Loucy (cell line): ENCODE results near the gene CROCC.

Source experiments
- H2AFZ ChIP-seq: fragments of 200-600 bp; sonication (generic); 2 replicates; pipeline ENCODE4 v1.6.0; 2016; ENCODE audit warnings: antibody characterized with exemption, mild to moderate bottlenecking, low read length, moderate library complexity
- H3F3A ChIP-seq: fragments of 200-600 bp; 2 replicates; pipeline ENCODE4 v1.6.0; 2016; ENCODE audit warnings: antibody characterized with exemption, low read depth, mild to moderate bottlenecking
- H3K27me3 ChIP-seq: fragments of 200-600 bp; sonication (generic); 2 replicates; pipeline ENCODE4 v1.6.1; 2014; ENCODE audit warnings: low read length, mild to moderate bottlenecking; ENCODE audit not compliant: insufficient read depth, poor library complexity, severe bottlenecking
- H3K36me3 ChIP-seq: fragments of 200-600 bp; sonication (generic); 2 replicates; pipeline ENCODE4 v1.6.1; 2016; ENCODE audit warnings: low read length; ENCODE audit not compliant: insufficient read depth
- H3K4me1 ChIP-seq: fragments of 200-600 bp; sonication (generic); 2 replicates; pipeline ENCODE4 v1.5.1; 2014; ENCODE audit warnings: low read length, mild to moderate bottlenecking; ENCODE audit not compliant: insufficient read depth, poor library complexity, severe bottlenecking
- H3K4me2 ChIP-seq: fragments of 200-600 bp; sonication (generic); 2 replicates; pipeline ENCODE4 v1.6.0; 2014; ENCODE audit warnings: antibody characterized with exemption, low read length, low read depth, mild to moderate bottlenecking; ENCODE audit not compliant: poor library complexity, severe bottlenecking
- H3K4me3 ChIP-seq: fragments of 200-600 bp; sonication (generic); 2 replicates; pipeline ENCODE4 v1.5.1; 2014; ENCODE audit warnings: low read length, mild to moderate bottlenecking, mixed read lengths; ENCODE audit not compliant: poor library complexity, severe bottlenecking
- H3K79me2 ChIP-seq: fragments of 200-600 bp; sonication (generic); 2 replicates; pipeline ENCODE4 v1.6.1; 2014; ENCODE audit warnings: low read length; ENCODE audit not compliant: insufficient read depth
- H3K9ac ChIP-seq: fragments of 200-600 bp; sonication (generic); 2 replicates; pipeline ENCODE4 v1.6.0; 2014; ENCODE audit warnings: mild to moderate bottlenecking, low read depth, low read length, moderate library complexity; ENCODE audit not compliant: poor library complexity, severe bottlenecking
- H3K9me2 ChIP-seq: fragments of 200-600 bp; sonication (generic); replicated peaks from 2 replicates; pipeline ENCODE4 v1.6.1; 2016; ENCODE audit warnings: low read depth, low read length, mixed read lengths
- H3K9me3 ChIP-seq: fragments of 200-600 bp; sonication (generic); 2 replicates; pipeline ENCODE4 v1.6.1; 2014; ENCODE audit warnings: mild to moderate bottlenecking, antibody characterized with exemption, low read length, low read depth; ENCODE audit not compliant: insufficient read depth
- H4K20me1 ChIP-seq: fragments of 200-600 bp; sonication (generic); 2 replicates; pipeline ENCODE4 v1.6.0; 2014; ENCODE audit warnings: antibody characterized with exemption, low read length, mild to moderate bottlenecking; ENCODE audit not compliant: insufficient read depth, poor library complexity, severe bottlenecking
- EZH2phosphoT487 ChIP-seq: fragments of 200-600 bp; IDR thresholded peaks from 2 replicates; pipeline ENCODE4 v1.6.1; 2018; ENCODE audit warnings: antibody characterized with exemption, mild to moderate bottlenecking, moderate library complexity, borderline replicate concordance
- TF ChIP-seq, protein P1 (sequence below): fragments of 200-600 bp; sonication (generic); conservative IDR thresholded peaks from 2 replicates; pipeline ENCODE4 v1.5.1; 2014; ENCODE audit warnings: mild to moderate bottlenecking, antibody characterized with exemption, low read length

Gene CROCC

DNA sequence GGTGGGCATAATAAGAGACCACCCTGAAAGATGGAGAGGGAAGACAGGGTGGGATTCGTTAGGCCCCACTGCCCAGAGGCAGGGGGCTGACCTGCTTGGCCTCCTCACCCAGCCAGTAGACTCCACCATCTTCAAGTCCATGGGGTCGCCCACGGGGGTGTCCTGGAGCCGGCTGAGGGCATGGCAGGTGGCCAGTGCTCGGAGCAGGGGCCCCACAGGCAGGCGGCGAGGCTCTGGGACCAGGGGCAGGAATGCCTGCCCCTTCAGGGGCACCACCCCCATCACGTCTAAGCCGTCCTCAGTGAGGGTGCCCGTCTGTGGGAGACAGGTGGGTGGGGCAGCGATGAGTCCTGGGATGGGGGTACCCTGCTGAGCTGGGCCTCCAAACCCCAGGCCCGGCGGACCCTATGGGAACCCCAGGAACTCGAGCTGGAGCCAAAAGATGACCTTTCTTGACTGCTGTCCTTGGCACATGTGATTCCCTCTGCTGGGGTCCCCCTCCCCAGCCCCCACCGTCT lies 71.8 kb downstream of the CROCC start:
- H3K4me1 ChIP-seq, result no peaks in the 10 kb centered on the region
- TF ChIP-seq, protein P1, sequence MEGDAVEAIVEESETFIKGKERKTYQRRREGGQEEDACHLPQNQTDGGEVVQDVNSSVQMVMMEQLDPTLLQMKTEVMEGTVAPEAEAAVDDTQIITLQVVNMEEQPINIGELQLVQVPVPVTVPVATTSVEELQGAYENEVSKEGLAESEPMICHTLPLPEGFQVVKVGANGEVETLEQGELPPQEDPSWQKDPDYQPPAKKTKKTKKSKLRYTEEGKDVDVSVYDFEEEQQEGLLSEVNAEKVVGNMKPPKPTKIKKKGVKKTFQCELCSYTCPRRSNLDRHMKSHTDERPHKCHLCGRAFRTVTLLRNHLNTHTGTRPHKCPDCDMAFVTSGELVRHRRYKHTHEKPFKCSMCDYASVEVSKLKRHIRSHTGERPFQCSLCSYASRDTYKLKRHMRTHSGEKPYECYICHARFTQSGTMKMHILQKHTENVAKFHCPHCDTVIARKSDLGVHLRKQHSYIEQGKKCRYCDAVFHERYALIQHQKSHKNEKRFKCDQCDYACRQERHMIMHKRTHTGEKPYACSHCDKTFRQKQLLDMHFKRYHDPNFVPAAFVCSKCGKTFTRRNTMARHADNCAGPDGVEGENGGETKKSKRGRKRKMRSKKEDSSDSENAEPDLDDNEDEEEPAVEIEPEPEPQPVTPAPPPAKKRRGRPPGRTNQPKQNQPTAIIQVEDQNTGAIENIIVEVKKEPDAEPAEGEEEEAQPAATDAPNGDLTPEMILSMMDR, result no peak
- TF ChIP-seq EZH2phosphoT487, result no peak
- no peaks in the 10 kb centered on the region for H3K9me2 ChIP-seq

DNA sequence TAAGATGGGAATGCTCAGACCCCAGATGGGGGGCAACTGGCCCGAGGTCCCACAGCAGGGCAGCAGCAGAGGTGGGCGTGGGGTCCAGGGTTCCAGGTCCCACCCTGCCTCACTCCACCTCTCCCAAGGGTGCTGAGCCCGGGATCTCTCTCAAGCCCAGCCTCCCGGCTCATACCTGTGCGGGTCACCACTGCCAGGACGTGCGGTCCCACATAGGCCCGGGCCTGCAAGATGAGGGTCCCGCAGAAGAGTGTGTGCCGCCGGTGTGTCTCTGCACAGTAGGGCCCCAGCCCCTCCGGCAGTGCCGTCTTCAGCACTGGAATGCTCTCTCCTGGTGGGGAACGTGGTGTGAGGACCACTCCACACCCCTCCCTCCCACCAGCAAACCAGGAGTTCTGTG lies 75.1 kb downstream of the CROCC start:
- Histone ChIP-seq H3K27me3 (no peaks in the 10 kb centered on the region), H3K9ac (no peak overlapping the region), H3K4me2 (no peak overlapping the region), H3K79me2 (no peaks in the 10 kb centered on the region), H4K20me1 (no peaks in the 10 kb centered on the region), H3K9me3 (no peaks in the 10 kb centered on the region), H2AFZ (no peak overlapping the region), H3K4me3 (no peak overlapping the region), H3F3A (no peaks in the 10 kb centered on the region), H3K36me3 (peaks cover 12% of the 10 kb centered on the region; the same call in 1 of the 2 replicates), H3K4me1 (no peaks in the 10 kb centered on the region), H3K9me2 (no peaks in the 10 kb centered on the region)
- TF ChIP-seq, protein P1, result no peak
- no peak for TF ChIP-seq EZH2phosphoT487

More for the DNA sequence above, 71.8 kb downstream of the CROCC start:
- Histone ChIP-seq H3K79me2 (no peaks in the 10 kb centered on the region), H3K36me3 (peaks cover 7% of the 10 kb centered on the region; the same call in 1 of the 2 replicates), H3K9ac (no peak overlapping the region), H3F3A (no peaks in the 10 kb centered on the region), H4K20me1 (no peaks in the 10 kb centered on the region), H3K4me3 (no peak overlapping the region), H3K4me2 (no peak overlapping the region), H3K27me3 (no peaks in the 10 kb centered on the region), H3K9me3 (no peaks in the 10 kb centered on the region), H2AFZ (no peak overlapping the region)

DNA sequence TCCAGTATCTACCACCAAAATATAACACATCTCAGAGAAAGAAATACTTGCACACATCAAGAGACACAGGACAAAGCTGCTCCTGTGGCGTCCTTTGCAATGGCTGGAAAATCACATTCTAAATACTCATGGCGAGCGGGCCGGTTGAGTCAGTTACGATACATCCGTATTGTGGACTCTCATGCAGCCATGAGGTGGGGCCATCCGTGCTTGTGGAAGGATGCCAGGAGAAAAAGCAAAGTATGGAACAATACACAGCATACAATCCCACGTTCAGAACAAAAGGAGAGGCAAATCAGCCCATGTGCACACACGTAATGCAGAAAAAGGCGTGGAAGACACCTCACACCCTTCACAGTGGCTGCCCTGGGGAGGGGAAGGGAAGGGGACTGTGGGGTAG lies 76.9 kb downstream of the CROCC start:
- no peak overlapping the region for H3K9ac ChIP-seq
- no peak overlapping the region for H2AFZ ChIP-seq
- H3K9me3 ChIP-seq, result no peaks in the 10 kb centered on the region
- H3K27me3 ChIP-seq, result no peaks in the 10 kb centered on the region
- no peak overlapping the region for H3K4me3 ChIP-seq
- TF ChIP-seq, protein P1, result no peak
- TF ChIP-seq EZH2phosphoT487, result no peak
- H4K20me1 ChIP-seq, result no peaks in the 10 kb centered on the region
- no peaks in the 10 kb centered on the region for H3K4me1 ChIP-seq
- H3K9me2 ChIP-seq, result no peaks in the 10 kb centered on the region
- H3K4me2 ChIP-seq, result no peak overlapping the region
- H3K36me3 ChIP-seq, result peaks cover 23% of the 10 kb centered on the region; the same call in 1 of the 2 replicates
- H3K79me2 ChIP-seq, result no peaks in the 10 kb centered on the region
- H3F3A ChIP-seq, result no peaks in the 10 kb centered on the region
